ENCODE data around the gene OR5C1.

DNA sequence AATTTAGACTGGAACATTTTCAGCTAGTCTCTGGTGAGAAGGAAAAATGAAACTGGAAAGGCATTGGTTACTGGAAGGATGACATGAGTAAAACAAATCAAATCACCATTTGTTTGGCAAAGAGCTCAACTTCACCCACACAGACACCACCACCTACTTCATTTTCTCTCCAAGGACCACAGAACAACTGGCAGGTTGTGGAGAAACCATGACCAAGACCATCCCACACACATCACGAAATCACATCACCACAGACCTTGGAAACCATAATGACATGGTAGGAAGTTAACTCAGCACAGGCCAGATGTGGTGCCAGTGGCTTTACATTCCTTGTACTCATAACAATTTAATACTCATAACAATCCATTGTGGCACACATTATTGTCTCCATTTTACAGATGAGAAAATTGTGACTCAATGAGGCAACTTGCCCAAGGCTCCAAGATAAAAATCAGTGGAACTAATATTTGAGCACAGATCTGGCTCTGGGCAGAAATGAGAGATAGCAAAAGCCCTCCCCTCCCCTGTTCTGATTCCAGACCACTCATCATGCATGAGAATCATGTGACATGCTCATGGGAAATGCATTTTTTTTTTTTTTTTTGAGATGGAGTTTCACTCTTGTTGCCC is 18.7 kb downstream of the OR5C1 start:
- TF ChIP-seq, protein P1, sequence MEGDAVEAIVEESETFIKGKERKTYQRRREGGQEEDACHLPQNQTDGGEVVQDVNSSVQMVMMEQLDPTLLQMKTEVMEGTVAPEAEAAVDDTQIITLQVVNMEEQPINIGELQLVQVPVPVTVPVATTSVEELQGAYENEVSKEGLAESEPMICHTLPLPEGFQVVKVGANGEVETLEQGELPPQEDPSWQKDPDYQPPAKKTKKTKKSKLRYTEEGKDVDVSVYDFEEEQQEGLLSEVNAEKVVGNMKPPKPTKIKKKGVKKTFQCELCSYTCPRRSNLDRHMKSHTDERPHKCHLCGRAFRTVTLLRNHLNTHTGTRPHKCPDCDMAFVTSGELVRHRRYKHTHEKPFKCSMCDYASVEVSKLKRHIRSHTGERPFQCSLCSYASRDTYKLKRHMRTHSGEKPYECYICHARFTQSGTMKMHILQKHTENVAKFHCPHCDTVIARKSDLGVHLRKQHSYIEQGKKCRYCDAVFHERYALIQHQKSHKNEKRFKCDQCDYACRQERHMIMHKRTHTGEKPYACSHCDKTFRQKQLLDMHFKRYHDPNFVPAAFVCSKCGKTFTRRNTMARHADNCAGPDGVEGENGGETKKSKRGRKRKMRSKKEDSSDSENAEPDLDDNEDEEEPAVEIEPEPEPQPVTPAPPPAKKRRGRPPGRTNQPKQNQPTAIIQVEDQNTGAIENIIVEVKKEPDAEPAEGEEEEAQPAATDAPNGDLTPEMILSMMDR (IDR thresholded peaks at IDR 0.05), result no peak
- TF ChIP-seq, protein P2, sequence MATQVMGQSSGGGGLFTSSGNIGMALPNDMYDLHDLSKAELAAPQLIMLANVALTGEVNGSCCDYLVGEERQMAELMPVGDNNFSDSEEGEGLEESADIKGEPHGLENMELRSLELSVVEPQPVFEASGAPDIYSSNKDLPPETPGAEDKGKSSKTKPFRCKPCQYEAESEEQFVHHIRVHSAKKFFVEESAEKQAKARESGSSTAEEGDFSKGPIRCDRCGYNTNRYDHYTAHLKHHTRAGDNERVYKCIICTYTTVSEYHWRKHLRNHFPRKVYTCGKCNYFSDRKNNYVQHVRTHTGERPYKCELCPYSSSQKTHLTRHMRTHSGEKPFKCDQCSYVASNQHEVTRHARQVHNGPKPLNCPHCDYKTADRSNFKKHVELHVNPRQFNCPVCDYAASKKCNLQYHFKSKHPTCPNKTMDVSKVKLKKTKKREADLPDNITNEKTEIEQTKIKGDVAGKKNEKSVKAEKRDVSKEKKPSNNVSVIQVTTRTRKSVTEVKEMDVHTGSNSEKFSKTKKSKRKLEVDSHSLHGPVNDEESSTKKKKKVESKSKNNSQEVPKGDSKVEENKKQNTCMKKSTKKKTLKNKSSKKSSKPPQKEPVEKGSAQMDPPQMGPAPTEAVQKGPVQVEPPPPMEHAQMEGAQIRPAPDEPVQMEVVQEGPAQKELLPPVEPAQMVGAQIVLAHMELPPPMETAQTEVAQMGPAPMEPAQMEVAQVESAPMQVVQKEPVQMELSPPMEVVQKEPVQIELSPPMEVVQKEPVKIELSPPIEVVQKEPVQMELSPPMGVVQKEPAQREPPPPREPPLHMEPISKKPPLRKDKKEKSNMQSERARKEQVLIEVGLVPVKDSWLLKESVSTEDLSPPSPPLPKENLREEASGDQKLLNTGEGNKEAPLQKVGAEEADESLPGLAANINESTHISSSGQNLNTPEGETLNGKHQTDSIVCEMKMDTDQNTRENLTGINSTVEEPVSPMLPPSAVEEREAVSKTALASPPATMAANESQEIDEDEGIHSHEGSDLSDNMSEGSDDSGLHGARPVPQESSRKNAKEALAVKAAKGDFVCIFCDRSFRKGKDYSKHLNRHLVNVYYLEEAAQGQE (IDR thresholded peaks at IDR 0.05; ENCODE audit: insufficient read depth in 1 of 2, low read depth in 2 of 2, low read length in 1 of 2), result no peak
- no peak for TF ChIP-seq POLR2AphosphoS5 (IDR thresholded peaks at IDR 0.05; ENCODE audit: low read depth, low read length)
